ENCODE measurements around the gene CFAP100.

Gene CFAP100

GRCh38 chr3:126375835-126376331 is 18.8 kb upstream of the CFAP100 start:
- no peak for DNase-seq (ENCODE audit: low read depth)

- DNase-seq (ENCODE audit: low read depth), result no peak
Observed at GRCh38 chr3:126376444-126376843, 18.3 kb upstream of the CFAP100 start.

GRCh38 chr3:126377211-126377610 is 17.5 kb upstream of the CFAP100 start:
- DNase-seq (ENCODE audit: low read depth), result no peak

- no peak for DNase-seq (ENCODE audit: low read depth)
Observed at GRCh38 chr3:126378341-126378751, 16.4 kb upstream of the CFAP100 start.

- no peak for DNase-seq (ENCODE audit: low read depth)
Observed at GRCh38 chr3:126380011-126380768, 14.5 kb upstream of the CFAP100 start.

GRCh38 chr3:126381966-126382365 is 12.7 kb upstream of the CFAP100 start:
- DNase-seq (ENCODE audit: low read depth), result no peak

GRCh38 chr3:126389112-126389793 is 5.5 kb upstream of the CFAP100 start:
- peak; percentile 72 for DNase-seq (ENCODE audit: low read depth)

GRCh38 chr3:126389794-126390146 is 4.9 kb upstream of the CFAP100 start:
- no peak for DNase-seq (ENCODE audit: low read depth)

- DNase-seq (ENCODE audit: low read depth), result no peak
Observed at GRCh38 chr3:126390201-126390600, 4.5 kb upstream of the CFAP100 start.

- DNase-seq (ENCODE audit: low read depth), result no peak
Observed at GRCh38 chr3:126390751-126391150, 4.0 kb upstream of the CFAP100 start.

- DNase-seq (ENCODE audit: low read depth), result no peak
Observed at GRCh38 chr3:126391631-126392030, 3.1 kb upstream of the CFAP100 start.

GRCh38 chr3:126392246-126392645 is 2.5 kb upstream of the CFAP100 start:
- no peak for DNase-seq (ENCODE audit: low read depth)

- DNase-seq (ENCODE audit: low read depth), result no peak
Observed at GRCh38 chr3:126393563-126393962, 1.1 kb upstream of the CFAP100 start.

- no peak for DNase-seq (ENCODE audit: low read depth)
Observed at GRCh38 chr3:126394977-126395321, 240 bp downstream of the CFAP100 start.

GRCh38 chr3:126395846-126396513 is 1.3 kb downstream of the CFAP100 start:
- no peak for DNase-seq (ENCODE audit: low read depth)

GRCh38 chr3:126396536-126396935 is 1.8 kb downstream of the CFAP100 start:
- DNase-seq (ENCODE audit: low read depth), result no peak

GRCh38 chr3:126397610-126398422 is 3.1 kb downstream of the CFAP100 start:
- DNase-seq (ENCODE audit: low read depth), result no peak

GRCh38 chr3:126398423-126399350 is 4.0 kb downstream of the CFAP100 start:
- no peak for DNase-seq (ENCODE audit: low read depth)

- DNase-seq (ENCODE audit: low read depth), result no peak
Observed at GRCh38 chr3:126399351-126399735, 4.6 kb downstream of the CFAP100 start.

- no peak for DNase-seq (ENCODE audit: low read depth)
Observed at GRCh38 chr3:126399756-126400155, 5.0 kb downstream of the CFAP100 start.

GRCh38 chr3:126401611-126402160 is 7.0 kb downstream of the CFAP100 start:
- DNase-seq (ENCODE audit: low read depth), result no peak
